Hindlimb muscle (tissue), 1 donor: ENCODE results near the gene METRN. TPM values are rescaled to one million over a fixed set of nuclear protein-coding genes. Genes with fewer than 3 reads are reported as not detected.
A peak's percentile ranks its signal among the peaks of the same experiment; 100 is the strongest.
"Not testable (repeated sequence)": the region's sequence is repeated elsewhere in the genome, so short reads cannot be mapped to it uniquely, and the experiment has no call there.

Experiments used
- DNase-seq: peaks from one replicate; pipeline ENCODE4 v3.0.0-alpha.2; 2013
- polyA plus RNA-seq: library from polyadenylated mRNA; unstranded; fragments of 120-200 nt; gene quantifications from one replicate; pipeline ENCODE4 v1.2.1, GENCODE V29; 2013; ENCODE audit not compliant: insufficient read length

Gene METRN
- polyA plus RNA-seq, 1 donor, result 29.2 TPM

GRCh38 chr16:711084-711483, 3.8 kb upstream of the METRN start:
- DNase-seq, result no peak

- DNase-seq, result peak; percentile 79
These were observed 3.2 kb upstream of the METRN start for GRCh38 chr16:711548-712320.

GRCh38 chr16:712740-713250, 2.1 kb upstream of the METRN start:
- not testable (repeated sequence) for DNase-seq

GRCh38 chr16:714079-714478, 839 bp upstream of the METRN start:
- no peak for DNase-seq

GRCh38 chr16:715477-716199, 720 bp downstream of the METRN start:
- DNase-seq, result no peak

- DNase-seq, result no peak
These were observed 1.3 kb downstream of the METRN start for GRCh38 chr16:716200-716568.

GRCh38 chr16:716768-717325, 1.9 kb downstream of the METRN start:
- no peak for DNase-seq

- no peak for DNase-seq
These were observed 2.7 kb downstream of the METRN start for GRCh38 chr16:717450-718245.

- no peak for DNase-seq
These were observed 3.5 kb downstream of the METRN start for GRCh38 chr16:718389-718788.

GRCh38 chr16:718922-719321, 4.0 kb downstream of the METRN start:
- DNase-seq, result no peak

- no peak for DNase-seq
These were observed 5.0 kb downstream of the METRN start for GRCh38 chr16:719815-720446.

- DNase-seq, result peak; percentile 74
These were observed 5.6 kb downstream of the METRN start for GRCh38 chr16:720447-720989.

- DNase-seq, result peak; percentile 81
These were observed 6.3 kb downstream of the METRN start, which contains the start of gene ANTKMT for GRCh38 chr16:720990-721764. TSS of gene ANTKMT (plus strand) at chr16:721146. CDS start at chr16:721275, 129 bp downstream.

- DNase-seq, result no peak
These were observed 7.0 kb downstream of the METRN start for GRCh38 chr16:721765-722540.

- no peak for DNase-seq
These were observed 8.1 kb downstream of the METRN start for GRCh38 chr16:722835-723633.

GRCh38 chr16:723695-724094, 8.8 kb downstream of the METRN start:
- no peak for DNase-seq

GRCh38 chr16:724188-725040, 9.5 kb downstream of the METRN start:
- DNase-seq, result no peak

- DNase-seq, result no peak
These were observed 10.1 kb downstream of the METRN start for GRCh38 chr16:725041-725376.
